Thymus (tissue), 11 donors: ENCODE measurements around the gene SNX5. TPM values are rescaled to one million over a fixed set of nuclear protein-coding genes. Genes with fewer than 3 reads are reported as not detected.

Experiments used
- DNase-seq, 9 donors: peaks; one replicate each; pipeline ENCODE4 v3.0.0-alpha.2; 2013; ENCODE audit warnings: low spot score in 9 of 9, low read depth in 6 of 9, missing footprints in 1 of 9
- H3K27ac ChIP-seq, 2 donors: one replicate each; pipeline ENCODE4 v1.5.1; 2013; ENCODE audit warnings: control low read depth in 1 of 2, low read depth in 1 of 2, low read length in 1 of 2, mild to moderate bottlenecking in 1 of 2, moderate library complexity in 1 of 2
- H3K27me3 ChIP-seq, 2 donors: one replicate each; pipeline ENCODE4 v1.5.1; 2013; ENCODE audit warnings: low read length in 1 of 2; ENCODE audit not compliant: control insufficient read depth in 2 of 2, insufficient read depth in 1 of 2
- H3K36me3 ChIP-seq, 2 donors: one replicate each; pipeline ENCODE4 v1.5.1; 2013; ENCODE audit warnings: low read length in 1 of 2, mild to moderate bottlenecking in 1 of 2, moderate library complexity in 1 of 2; ENCODE audit not compliant: control insufficient read depth in 2 of 2, insufficient read depth in 2 of 2
- H3K4me1 ChIP-seq, 2 donors: one replicate each; pipeline ENCODE4 v1.5.1; 2013; ENCODE audit warnings: low read length in 2 of 2; ENCODE audit not compliant: control insufficient read depth in 2 of 2, insufficient read depth in 2 of 2
- H3K4me3 ChIP-seq, 2 donors: one replicate each; pipeline ENCODE4 v1.5.1; 2013; ENCODE audit warnings: low read length in 2 of 2, control low read depth in 1 of 2, mild to moderate bottlenecking in 1 of 2
- H3K9me3 ChIP-seq, 2 donors: one replicate each; pipeline ENCODE4 v1.5.1; 2013; ENCODE audit warnings: low read length in 1 of 2, mild to moderate bottlenecking in 1 of 2; ENCODE audit not compliant: control insufficient read depth in 2 of 2, insufficient read depth in 1 of 2
- WGBS: extraction: QIAGEN DNeasy Blood & Tissue Kit; methylation state at CpG from one replicate; pipeline ENCODE4 v1.1.7; 2013; 5-methylcytosine and 5-hydroxymethylcytosine counted together
- polyA plus RNA-seq: library from polyadenylated mRNA; stranded (reverse); fragments of 200-250 nt; gene quantifications from one replicate; pipeline ENCODE4 v1.2.3, GENCODE V29; 2013
- total RNA-seq: library from RNA; stranded (reverse); fragments of 120-200 nt; gene quantifications from one replicate; pipeline ENCODE4 v1.2.4, GENCODE V29; 2013
- donor health status: healthy.

Gene SNX5
- total and polyA plus RNA-seq, 2 donors, result 102 to 134 TPM

DNA sequence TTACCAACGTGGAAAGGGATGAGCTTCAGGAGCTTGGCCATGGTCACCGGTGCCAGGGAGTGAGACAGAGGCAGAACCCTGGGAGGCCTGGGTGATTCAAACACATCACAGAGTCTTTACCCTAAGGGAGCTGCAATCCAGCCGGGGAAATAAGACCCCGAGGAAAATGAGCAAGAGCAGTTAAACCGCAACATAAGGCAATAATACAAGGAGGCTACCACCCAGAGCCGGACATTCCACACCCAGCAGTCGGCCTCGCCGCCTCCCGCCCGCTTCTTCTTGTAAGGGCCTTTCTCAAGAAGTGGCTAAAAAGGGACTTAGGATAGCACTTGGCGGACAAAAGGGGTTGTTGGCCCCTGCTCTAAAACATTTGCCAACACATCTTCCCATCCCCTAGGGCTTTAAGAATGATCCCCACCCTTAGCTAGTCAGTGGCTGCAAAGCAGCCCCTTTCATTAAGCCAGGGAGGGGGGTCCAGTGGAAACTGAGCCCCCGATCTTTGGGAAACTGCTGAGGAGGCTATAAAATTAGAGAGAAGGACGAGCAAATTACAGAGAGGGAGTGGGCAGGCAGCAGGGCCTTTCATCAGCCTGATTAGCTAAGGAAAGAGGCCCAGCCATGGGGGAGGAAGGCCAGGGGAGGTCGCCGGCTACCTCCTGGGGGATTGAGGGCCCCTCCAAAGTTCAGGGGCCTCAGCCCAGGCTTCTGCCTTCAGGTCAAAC, 34.3 kb downstream of the SNX5 start:
- no peaks in the 10 kb centered on the region for H3K36me3 ChIP-seq
- WGBS, result 85% methylated on average over 16 of the region's 16 CpGs
- H3K4me3 ChIP-seq, result no peak overlapping the region
- no peaks in the 10 kb centered on the region for H3K27me3 ChIP-seq
- no peaks in the 10 kb centered on the region for H3K9me3 ChIP-seq
- no peak overlapping the region for H3K27ac ChIP-seq
- peaks cover 0 to 20% of the 10 kb centered on the region in 2 donors for H3K4me1 ChIP-seq
- no peak for DNase-seq

DNA sequence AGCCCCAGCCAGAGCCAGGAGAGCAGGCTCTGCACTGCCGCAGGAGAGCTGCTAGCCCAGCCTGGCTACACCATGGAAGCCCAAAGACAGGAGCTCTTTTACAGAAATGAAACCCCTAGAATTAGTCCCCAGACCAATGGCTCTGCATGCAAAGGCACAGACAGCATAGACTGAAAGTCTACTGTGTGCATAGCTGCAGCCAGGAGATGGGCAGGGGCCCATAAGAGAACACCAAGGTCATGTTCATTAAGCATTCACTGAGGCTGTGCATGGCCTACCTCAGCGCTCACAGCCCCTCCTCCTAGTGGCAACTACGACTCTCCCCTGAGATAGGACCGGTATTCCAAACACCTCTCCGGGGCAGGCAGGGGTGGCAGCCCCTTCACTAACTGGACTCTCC, 34.9 kb downstream of the SNX5 start:
- H3K27me3 ChIP-seq, result no peaks in the 10 kb centered on the region
- H3K4me3 ChIP-seq, result no peak overlapping the region
- H3K36me3 ChIP-seq, result no peaks in the 10 kb centered on the region
- H3K27ac ChIP-seq, result no peak overlapping the region
- WGBS, result 95% methylated on average over 5 of the region's 5 CpGs
- DNase-seq, result no peak
- no peaks in the 10 kb centered on the region for H3K9me3 ChIP-seq
- H3K4me1 ChIP-seq, result peaks cover 0 to 14% of the 10 kb centered on the region in 2 donors

DNA sequence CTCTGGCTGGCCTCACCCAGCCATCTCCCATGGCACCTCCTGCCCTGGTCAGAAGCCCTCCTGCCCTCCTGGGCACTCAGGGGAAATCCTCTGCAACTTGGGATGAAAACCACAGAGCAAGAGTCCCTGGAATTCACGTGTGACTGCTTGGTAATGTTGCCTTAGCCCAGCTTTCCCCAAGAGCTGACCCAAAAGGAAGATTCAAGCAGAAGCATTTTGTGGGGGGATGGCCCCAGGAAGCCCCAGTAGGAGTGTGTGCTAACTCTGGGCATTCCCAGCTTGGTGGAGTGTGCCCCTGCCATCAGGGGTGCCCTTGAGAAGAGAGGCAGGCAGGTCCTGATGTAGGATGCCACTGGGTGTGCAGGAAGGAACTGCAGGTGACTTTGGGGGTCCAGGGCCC, 35.5 kb downstream of the SNX5 start:
- H3K4me1 ChIP-seq, result peaks cover 0 to 13% of the 10 kb centered on the region in 2 donors
- H3K27ac ChIP-seq, result no peak overlapping the region
- no peak overlapping the region for H3K4me3 ChIP-seq
- no peaks in the 10 kb centered on the region for H3K9me3 ChIP-seq
- 85% methylated on average over 1 of the region's 1 CpG for WGBS
- no peaks in the 10 kb centered on the region for H3K36me3 ChIP-seq
- H3K27me3 ChIP-seq, result no peaks in the 10 kb centered on the region
- no peak for DNase-seq

DNA sequence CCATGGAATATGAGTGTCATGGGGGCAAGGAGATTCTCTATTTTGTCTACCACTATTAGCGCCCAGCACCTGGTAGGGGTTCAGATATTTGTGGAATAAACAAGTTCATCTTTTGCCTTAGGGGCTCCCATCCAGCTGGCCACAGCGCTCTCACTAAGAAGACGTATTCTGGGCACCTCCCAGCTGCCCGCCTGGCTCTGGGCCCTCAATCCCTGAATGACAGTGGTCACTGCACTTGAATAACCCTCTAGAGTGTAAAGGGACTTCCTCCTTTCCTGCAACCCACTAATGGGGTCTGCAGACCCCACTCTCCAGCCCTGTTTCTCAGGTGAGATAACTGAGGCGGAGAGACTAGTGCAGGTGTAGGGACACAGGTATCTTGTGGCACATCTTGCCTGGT, 36.2 kb downstream of the SNX5 start:
- WGBS, result 97% methylated on average over 5 of the region's 5 CpGs
- H3K36me3 ChIP-seq, result no peaks in the 10 kb centered on the region
- peaks cover 0 to 11% of the 10 kb centered on the region in 2 donors for H3K4me1 ChIP-seq
- no peaks in the 10 kb centered on the region for H3K27me3 ChIP-seq
- H3K9me3 ChIP-seq, result no peaks in the 10 kb centered on the region
- no peak overlapping the region for H3K4me3 ChIP-seq
- DNase-seq, result no peak
- no peak overlapping the region for H3K27ac ChIP-seq

DNA sequence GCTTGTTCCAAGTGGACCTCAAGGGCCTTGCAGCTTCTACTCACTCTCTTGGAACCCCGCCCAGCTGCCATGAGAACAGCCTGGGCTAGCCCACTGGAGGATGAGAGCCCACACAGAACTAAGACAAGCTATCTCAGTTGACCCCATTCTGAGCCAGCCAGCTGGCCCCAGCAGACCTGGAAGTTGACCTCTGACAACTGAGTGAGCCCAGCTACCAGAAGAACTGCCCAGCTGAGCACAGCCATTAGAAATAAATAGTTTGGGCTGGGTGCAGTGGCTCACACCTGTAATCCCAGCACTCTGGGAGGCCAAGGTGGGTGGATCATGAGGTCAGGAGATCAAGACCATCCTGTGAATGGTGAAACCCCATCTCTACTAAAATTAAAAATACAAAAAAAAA, 37.1 kb downstream of the SNX5 start:
- DNase-seq, result no peak
- Histone ChIP-seq H3K27me3 (no peaks in the 10 kb centered on the region), H3K9me3 (no peaks in the 10 kb centered on the region), H3K27ac (no peak overlapping the region), H3K36me3 (no peaks in the 10 kb centered on the region), H3K4me3 (no peak overlapping the region), H3K4me1 (peaks cover 0 to 7% of the 10 kb centered on the region in 2 donors)
- 98% methylated on average over 1 of the region's 1 CpG for WGBS

DNA sequence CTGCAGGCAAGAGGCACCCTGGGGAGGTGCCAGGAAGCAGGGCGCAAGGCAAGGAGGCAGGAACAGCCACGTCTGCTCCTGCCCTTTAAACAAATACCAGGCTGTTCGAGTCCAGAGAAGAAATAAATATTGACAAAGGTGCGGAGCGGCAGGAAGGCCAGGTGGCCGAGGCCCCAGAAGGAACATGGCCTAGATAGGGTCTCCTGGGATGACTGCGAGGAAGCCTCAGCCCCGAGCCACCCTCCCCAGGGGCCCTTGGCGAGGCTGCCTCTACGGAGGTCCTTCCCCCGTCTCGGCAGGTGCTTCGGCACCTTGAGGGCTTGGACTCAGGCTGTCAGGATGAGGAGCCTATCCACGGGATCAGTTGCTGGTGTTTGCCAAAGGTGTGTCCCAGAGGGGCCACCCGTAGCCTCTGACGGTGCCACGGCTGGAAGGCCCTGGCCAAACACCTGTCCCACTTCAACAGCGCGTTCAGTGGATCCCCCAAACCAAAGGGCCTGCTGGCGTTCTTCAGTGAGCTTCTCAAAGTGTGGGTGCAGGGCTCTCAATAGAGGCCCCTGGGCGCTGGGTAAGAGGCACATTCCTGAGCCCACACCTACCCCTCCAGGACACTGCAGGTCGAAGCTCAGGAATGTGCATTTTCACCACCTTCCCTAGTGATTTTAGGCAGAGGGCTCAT, 39.8 kb downstream of the SNX5 start:
- no peak for DNase-seq
- H3K27me3 ChIP-seq, result no peaks in the 10 kb centered on the region
- no peaks in the 10 kb centered on the region for H3K9me3 ChIP-seq
- H3K36me3 ChIP-seq, result no peaks in the 10 kb centered on the region
- no peak overlapping the region for H3K27ac ChIP-seq
- H3K4me3 ChIP-seq, result no peak overlapping the region
- 87% methylated on average over 22 of the region's 22 CpGs for WGBS
- no peaks in the 10 kb centered on the region for H3K4me1 ChIP-seq

DNA sequence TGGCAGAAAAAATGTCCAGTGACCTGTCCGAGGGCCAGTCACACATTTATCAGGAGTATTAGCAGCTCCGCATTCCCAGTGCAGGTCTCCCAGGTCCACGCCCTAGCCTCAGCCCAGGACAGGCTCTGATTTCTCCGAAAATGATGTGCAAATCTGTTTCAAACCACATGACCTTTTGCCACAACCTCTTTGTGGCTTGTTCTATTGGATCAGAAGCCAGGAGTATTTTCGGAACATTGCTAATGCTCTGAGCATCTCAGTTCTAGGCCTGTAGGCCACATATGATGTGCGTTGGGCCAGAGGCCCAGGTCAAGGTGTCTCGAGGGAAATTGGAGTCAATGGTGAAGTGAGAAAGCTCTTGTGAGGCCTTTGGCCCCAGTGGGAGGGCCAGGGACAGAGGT, 40.4 kb downstream of the SNX5 start:
- DNase-seq, result no peak
- Histone ChIP-seq H3K27me3 (no peaks in the 10 kb centered on the region), H3K36me3 (no peaks in the 10 kb centered on the region), H3K4me3 (no peak overlapping the region), H3K27ac (no peak overlapping the region), H3K4me1 (no peaks in the 10 kb centered on the region), H3K9me3 (no peaks in the 10 kb centered on the region)
- WGBS, result 95% methylated on average over 7 of the region's 7 CpGs

DNA sequence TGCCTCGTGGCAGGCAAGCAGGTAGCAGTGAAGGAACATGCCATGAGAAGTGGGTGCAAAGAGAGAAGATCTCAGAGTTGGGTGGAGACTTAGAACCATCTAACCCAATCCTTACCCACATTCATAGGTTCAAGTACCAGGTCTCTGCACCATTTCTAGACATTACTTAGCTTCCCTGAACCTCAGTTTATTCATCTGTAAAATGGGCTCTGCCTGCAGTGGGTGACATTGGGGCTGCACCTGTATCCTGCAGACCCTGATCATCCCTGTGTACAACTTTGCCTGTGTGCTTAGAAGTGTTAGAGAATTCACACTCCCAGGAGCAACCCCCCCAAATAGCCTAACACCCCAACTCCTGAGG, 42.7 kb downstream of the SNX5 start:
- H3K9me3 ChIP-seq, result no peaks in the 10 kb centered on the region
- no peaks in the 10 kb centered on the region for H3K4me1 ChIP-seq
- no peaks in the 10 kb centered on the region for H3K27me3 ChIP-seq
- no peak overlapping the region for H3K4me3 ChIP-seq
- no peak for DNase-seq
- H3K27ac ChIP-seq, result no peak overlapping the region
- no peaks in the 10 kb centered on the region for H3K36me3 ChIP-seq
- WGBS, result 95% methylated on average over 1 of the region's 1 CpG

DNA sequence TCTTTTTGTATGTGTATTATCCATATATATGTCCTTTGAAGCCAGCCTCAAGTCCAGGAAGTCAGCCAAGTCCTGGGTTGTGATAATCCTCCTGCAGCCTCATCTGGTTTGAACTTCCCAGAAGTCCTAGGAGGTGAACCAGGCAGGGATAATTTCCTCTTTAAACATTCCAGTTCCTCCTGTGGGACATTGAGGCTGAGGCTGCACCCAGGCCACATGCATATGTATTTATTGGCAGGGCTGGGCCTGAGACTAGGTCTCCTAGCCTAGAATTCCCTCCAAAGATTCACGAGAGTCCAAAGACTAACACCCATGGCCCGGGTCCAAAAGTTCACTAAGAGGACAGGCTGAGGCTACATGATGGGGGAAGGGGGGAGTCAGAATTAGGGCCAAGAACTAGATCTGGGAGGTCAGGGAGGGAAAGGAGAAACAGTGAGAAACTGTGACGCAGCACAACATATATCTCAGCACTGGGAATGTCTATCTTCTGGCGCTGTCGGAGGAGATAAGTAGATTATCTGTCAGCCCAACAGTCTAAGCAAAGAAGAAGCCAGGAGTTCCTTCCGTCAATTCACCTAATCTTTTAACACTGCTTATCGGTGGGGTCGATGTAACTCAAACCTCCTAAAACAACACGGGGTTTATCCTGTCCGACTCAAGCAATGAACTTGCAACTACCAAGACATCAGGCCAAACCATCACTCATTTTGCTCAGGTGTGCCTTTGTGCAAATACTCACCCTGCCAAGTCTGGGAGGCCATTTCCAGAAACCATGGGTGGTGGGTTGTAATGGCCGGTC, 43.3 kb downstream of the SNX5 start:
- WGBS, result 96% methylated on average over 11 of the region's 11 CpGs
- H3K27ac ChIP-seq, result no peak overlapping the region
- no peaks in the 10 kb centered on the region for H3K27me3 ChIP-seq
- no peak overlapping the region for H3K4me3 ChIP-seq
- no peaks in the 10 kb centered on the region for H3K9me3 ChIP-seq
- DNase-seq, result no peak
- no peaks in the 10 kb centered on the region for H3K36me3 ChIP-seq
- no peaks in the 10 kb centered on the region for H3K4me1 ChIP-seq
